ENCODE measurements around the gene BLM.
"Not testable (repeated sequence)": the region's sequence is repeated elsewhere in the genome, so short reads cannot be mapped to it uniquely, and the experiment has no call there.

BLM gene

GRCh38 chr15:90825115-90825899 lies 108.2 kb downstream of the BLM start:
- DNase-seq, result not testable (repeated sequence)

GRCh38 chr15:90826206-90826885 lies 109.2 kb downstream of the BLM start:
- not testable (repeated sequence) for DNase-seq

- DNase-seq, result no peak
These were observed 109.8 kb downstream of the BLM start for GRCh38 chr15:90826886-90827435.

- no peak for DNase-seq
These were observed 111.0 kb downstream of the BLM start for GRCh38 chr15:90828111-90828510.

GRCh38 chr15:90829126-90829525 lies 112.0 kb downstream of the BLM start:
- DNase-seq, result no peak

- no peak for DNase-seq
These were observed 112.8 kb downstream of the BLM start for GRCh38 chr15:90829942-90830440.

- DNase-seq, result no peak
These were observed 117.5 kb downstream of the BLM start for GRCh38 chr15:90834626-90835025.

- no peak for DNase-seq
These were observed 119.2 kb downstream of the BLM start for GRCh38 chr15:90836296-90836871.

- DNase-seq, result no peak
These were observed 119.9 kb downstream of the BLM start for GRCh38 chr15:90837094-90837493.

- DNase-seq, result peak; percentile 76
These were observed 121.0 kb downstream of the BLM start for GRCh38 chr15:90838139-90838538.

GRCh38 chr15:90838544-90838943 lies 121.4 kb downstream of the BLM start:
- DNase-seq, result no peak

- DNase-seq, result no peak
These were observed 122.3 kb downstream of the BLM start for GRCh38 chr15:90839187-90840071.

- DNase-seq, result no peak
These were observed 123.2 kb downstream of the BLM start for GRCh38 chr15:90840157-90840855.

GRCh38 chr15:90840954-90841353 lies 123.8 kb downstream of the BLM start:
- no peak for DNase-seq

- DNase-seq, result no peak
These were observed 127.5 kb downstream of the BLM start for GRCh38 chr15:90844696-90845095.

- no peak for DNase-seq
These were observed 128.2 kb downstream of the BLM start for GRCh38 chr15:90845201-90845949.

GRCh38 chr15:90849424-90849823 lies 132.3 kb downstream of the BLM start:
- not testable (repeated sequence) for DNase-seq

- no peak for DNase-seq
These were observed 134.0 kb downstream of the BLM start for GRCh38 chr15:90851114-90851513.

- DNase-seq, result no peak
These were observed 134.8 kb downstream of the BLM start for GRCh38 chr15:90851940-90852339.

- DNase-seq, result no peak
These were observed 138.0 kb downstream of the BLM start for GRCh38 chr15:90855139-90855538.

- DNase-seq, result no peak
These were observed 140.2 kb downstream of the BLM start for GRCh38 chr15:90857337-90857736.
